HFFc6 (cell line): ENCODE measurements around the gene ARL2BP. TPM values are rescaled to one million over a fixed set of nuclear protein-coding genes. Genes with fewer than 3 reads are reported as not detected.

Source experiments
- DNase-seq: peaks from one replicate; pipeline ENCODE4 v3.0.0-alpha.2; 2018
- H3K27ac Mint-ChIP-seq: 2 replicates; pipeline ENCODE4 v1.8.0; 2020; ENCODE audit warnings: mild to moderate bottlenecking, mixed read lengths
- H3K27me3 Mint-ChIP-seq: 2 replicates; pipeline ENCODE4 v1.8.0; 2021; ENCODE audit warnings: mild to moderate bottlenecking, moderate library complexity, mixed read lengths; ENCODE audit not compliant: insufficient read depth
- H3K36me3 Mint-ChIP-seq: 2 replicates; pipeline ENCODE4 v1.8.0; 2021; ENCODE audit warnings: low read depth, mixed read lengths
- H3K4me1 Mint-ChIP-seq: 2 replicates; pipeline ENCODE4 v1.8.0; 2020; ENCODE audit warnings: low read depth, mixed read lengths
- H3K4me3 Mint-ChIP-seq: 2 replicates; pipeline ENCODE4 v1.8.0; 2020; ENCODE audit warnings: mild to moderate bottlenecking, moderate library complexity, mixed read lengths
- H3K9me3 Mint-ChIP-seq: 2 replicates; pipeline ENCODE4 v1.8.0; 2020; ENCODE audit warnings: mild to moderate bottlenecking, mixed read lengths
- total RNA-seq, 6 experiments: library from RNA; stranded (reverse); fragmentation: NEBNext Ultra II Directional; extraction: Animal tissue kit (Norgen Biotek cat#: 25700); gene quantifications; 2 replicates in 1 of 6; 3 replicates in 5 of 6; pipeline ENCODE4 v1.2.3, GENCODE V29; 2021
- TF ChIP-seq, protein P1 (sequence below): fragments of 200-600 bp; sonication (generic); IDR thresholded peaks from 2 replicates; pipeline ENCODE4 v1.5.0; 2021; ENCODE audit warnings: antibody characterized with exemption, mild to moderate bottlenecking

The ARL2BP gene
- total RNA-seq, 6 experiments from 2014 or later, result 70.3 to 80.0 (median 76.7) TPM

DNA sequence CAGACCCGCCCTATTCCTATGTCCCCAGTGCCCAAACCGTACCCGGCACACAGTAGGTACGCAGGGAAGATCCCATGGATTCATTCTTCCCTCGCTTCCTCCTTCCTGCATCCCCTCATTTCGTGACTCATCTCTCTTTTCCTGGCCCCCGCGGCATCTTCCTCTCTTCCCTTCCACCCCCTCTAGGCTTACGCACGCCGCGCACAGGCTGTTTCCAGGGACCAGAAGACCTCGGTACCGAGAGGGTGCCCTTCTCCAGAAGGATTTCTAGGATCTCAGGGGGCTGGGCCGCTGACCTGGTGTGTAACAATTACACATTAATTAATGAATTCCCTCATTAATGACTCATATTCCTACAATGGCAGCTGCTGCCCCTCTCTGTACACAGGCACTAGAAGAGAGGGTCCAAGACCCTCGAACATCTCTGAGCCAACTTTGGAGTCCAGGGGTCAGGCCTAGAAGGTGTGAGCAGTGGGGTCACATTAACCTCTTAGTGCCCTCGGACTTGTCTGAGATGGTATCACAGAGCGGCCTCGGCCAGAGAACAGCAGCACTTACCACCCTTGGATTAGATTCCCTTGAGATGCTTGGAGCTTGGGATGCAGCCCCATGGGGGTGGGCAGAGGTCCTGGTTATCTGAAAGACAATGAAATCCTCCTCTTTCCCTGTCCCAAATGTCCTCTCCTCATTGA, 56.2 kb downstream of the ARL2BP start:
- no peak for DNase-seq
- TF ChIP-seq, protein P1, sequence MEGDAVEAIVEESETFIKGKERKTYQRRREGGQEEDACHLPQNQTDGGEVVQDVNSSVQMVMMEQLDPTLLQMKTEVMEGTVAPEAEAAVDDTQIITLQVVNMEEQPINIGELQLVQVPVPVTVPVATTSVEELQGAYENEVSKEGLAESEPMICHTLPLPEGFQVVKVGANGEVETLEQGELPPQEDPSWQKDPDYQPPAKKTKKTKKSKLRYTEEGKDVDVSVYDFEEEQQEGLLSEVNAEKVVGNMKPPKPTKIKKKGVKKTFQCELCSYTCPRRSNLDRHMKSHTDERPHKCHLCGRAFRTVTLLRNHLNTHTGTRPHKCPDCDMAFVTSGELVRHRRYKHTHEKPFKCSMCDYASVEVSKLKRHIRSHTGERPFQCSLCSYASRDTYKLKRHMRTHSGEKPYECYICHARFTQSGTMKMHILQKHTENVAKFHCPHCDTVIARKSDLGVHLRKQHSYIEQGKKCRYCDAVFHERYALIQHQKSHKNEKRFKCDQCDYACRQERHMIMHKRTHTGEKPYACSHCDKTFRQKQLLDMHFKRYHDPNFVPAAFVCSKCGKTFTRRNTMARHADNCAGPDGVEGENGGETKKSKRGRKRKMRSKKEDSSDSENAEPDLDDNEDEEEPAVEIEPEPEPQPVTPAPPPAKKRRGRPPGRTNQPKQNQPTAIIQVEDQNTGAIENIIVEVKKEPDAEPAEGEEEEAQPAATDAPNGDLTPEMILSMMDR, result no peak
- Mint-ChIP-seq H3K36me3 (no peaks in the 10 kb centered on the region), H3K9me3 (no peaks in the 10 kb centered on the region), H3K4me1 (peaks cover 7% of the 10 kb centered on the region; the same call in 1 of the 2 replicates), H3K27me3 (peaks cover 30% of the 10 kb centered on the region), H3K27ac (no peak overlapping the region), H3K4me3 (no peak overlapping the region)

Other genes starting within 250 kb of the ARL2BP start
- 10 to 100 TPM; 13.0 to 29.6 (median 23.3) TPM for gene CPNE2, start 152.7 kb upstream of the ARL2BP start, total RNA-seq
- gene PSME3IP1, start 59.2 kb upstream of the ARL2BP start, total RNA-seq, result 10 to 100 TPM; 55.9 to 85.0 (median 76.5) TPM
- 10 to 100 TPM; 38.8 to 51.9 (median 47.7) TPM for gene RSPRY1, start 58.9 kb upstream of the ARL2BP start, total RNA-seq
- not detected for gene PLLP, start 39.4 kb downstream of the ARL2BP start, total RNA-seq
- gene CCL22, start 113.5 kb downstream of the ARL2BP start, total RNA-seq, result not detected
- not detected for gene CX3CL1, start 127.2 kb downstream of the ARL2BP start, total RNA-seq
- not detected for gene CCL17, start 159.5 kb downstream of the ARL2BP start, total RNA-seq
- 10 to 100 TPM; 37.5 to 49.0 (median 46.8) TPM for gene CIAPIN1, start 202.1 kb downstream of the ARL2BP start, total RNA-seq
- gene COQ9, start 202.2 kb downstream of the ARL2BP start, total RNA-seq, result 10 to 100 TPM; 28.0 to 34.2 (median 30.7) TPM
- 10 to 100 TPM; 66.0 to 79.4 (median 71.3) TPM for gene POLR2C, start 217.4 kb downstream of the ARL2BP start, total RNA-seq
- 10 to 100 TPM; 24.4 to 28.9 (median 24.9) TPM for gene DOK4, start 241.2 kb downstream of the ARL2BP start, total RNA-seq